H1 (cell line): ENCODE data around the gene HMCN2. TPM values are rescaled to one million over a fixed set of nuclear protein-coding genes. Genes with fewer than 3 reads are reported as not detected.

Experiments
- ASH2L ChIP-seq: fragments of 200-600, 300-600 bp; sonication (generic); IDR thresholded peaks from one replicate; pipeline ENCODE4 v1.7.1; 2017; ENCODE audit warnings: low read length
- BRCA1 ChIP-seq: IDR thresholded peaks from 2 replicates; pipeline ENCODE4 v1.6.1; 2012; ENCODE audit warnings: low read depth, low read length, improper control_type of control experiment
- HDAC2 ChIP-seq, 2 experiments: fragments of 300-600 bp in 1 of 2; sonication (generic) in 1 of 2; IDR thresholded peaks; 2 replicates each; pipeline ENCODE4 v1.6.1; 2011 to 2012; ENCODE audit warnings: low read depth in 2 of 2, low read length in 2 of 2, mild to moderate bottlenecking in 2 of 2, moderate library complexity in 2 of 2, borderline replicate concordance in 1 of 2, inconsistent platforms in 1 of 2
- KDM1A ChIP-seq: fragments of 200-600, 300-600 bp; sonication (generic); IDR thresholded peaks from 2 replicates; pipeline ENCODE4 v1.7.1; 2016; ENCODE audit warnings: mild to moderate bottlenecking, low read length, borderline replicate concordance
- NRF1 ChIP-seq: IDR thresholded peaks from 2 replicates; pipeline ENCODE4 v1.6.1; 2011; ENCODE audit warnings: mild to moderate bottlenecking, low read depth, low read length, improper control_type of control experiment
- PHF8 ChIP-seq: fragments of 200-600 bp; sonication (generic); conservative IDR thresholded peaks from 2 replicates; pipeline ENCODE4 v1.7.1; 2012; ENCODE audit warnings: low read depth, mild to moderate bottlenecking, inconsistent platforms, low read length, moderate library complexity
- SAP30 ChIP-seq: fragments of 300-600 bp; sonication (generic); IDR thresholded peaks from 2 replicates; pipeline ENCODE4 v1.7.1; 2012; ENCODE audit warnings: low read length, moderate library complexity, mild to moderate bottlenecking, inconsistent platforms; ENCODE audit not compliant: insufficient read depth, insufficient replicate concordance
- SP1 ChIP-seq: IDR thresholded peaks from 2 replicates; pipeline ENCODE4 v1.6.1; 2011; ENCODE audit warnings: low read depth, low read length
- TCF12 ChIP-seq: IDR thresholded peaks from 2 replicates; pipeline ENCODE4 v1.6.1; 2011; ENCODE audit warnings: low read depth, mild to moderate bottlenecking, low read length
- polyA plus RNA-seq, 7 experiments: library from polyadenylated mRNA; depleted of rRNA in 3 of 7; stranded (reverse) in 5 of 7; unstranded in 2 of 7; fragments of >200 nt in 5 of 7; fragments of 200-250 nt in 2 of 7; gene quantifications; 1 replicate in 5 of 7; 2 replicates in 1 of 7; 4 replicates in 1 of 7; pipeline versions ENCODE4 v1.2.1 to v1.2.3, GENCODE V29; 2011 to 2013; ENCODE audit warnings: missing spikeins in 2 of 7, mixed read lengths in 2 of 7
- total RNA-seq: library from RNA; stranded (reverse); fragmentation: NEBNext Ultra II Directional; extraction: Animal tissue kit (Norgen Biotek cat#: 25700); gene quantifications from 2 replicates; pipeline ENCODE4 v1.2.1, GENCODE V29; 2021
- TF ChIP-seq, protein P1 (sequence below): fragments of 300-600 bp; sonication (generic); IDR thresholded peaks from 2 replicates; pipeline ENCODE4 v1.7.1; 2012; ENCODE audit warnings: low read length, moderate library complexity, mild to moderate bottlenecking, inconsistent platforms; ENCODE audit not compliant: insufficient replicate concordance

The HMCN2 gene
- total and polyA plus RNA-seq, 2 of the 8 experiments (the other 6 are each of a cell fraction or from before 2014, with no cell fraction given) = 5.0 to 9.1 TPM

DNA sequence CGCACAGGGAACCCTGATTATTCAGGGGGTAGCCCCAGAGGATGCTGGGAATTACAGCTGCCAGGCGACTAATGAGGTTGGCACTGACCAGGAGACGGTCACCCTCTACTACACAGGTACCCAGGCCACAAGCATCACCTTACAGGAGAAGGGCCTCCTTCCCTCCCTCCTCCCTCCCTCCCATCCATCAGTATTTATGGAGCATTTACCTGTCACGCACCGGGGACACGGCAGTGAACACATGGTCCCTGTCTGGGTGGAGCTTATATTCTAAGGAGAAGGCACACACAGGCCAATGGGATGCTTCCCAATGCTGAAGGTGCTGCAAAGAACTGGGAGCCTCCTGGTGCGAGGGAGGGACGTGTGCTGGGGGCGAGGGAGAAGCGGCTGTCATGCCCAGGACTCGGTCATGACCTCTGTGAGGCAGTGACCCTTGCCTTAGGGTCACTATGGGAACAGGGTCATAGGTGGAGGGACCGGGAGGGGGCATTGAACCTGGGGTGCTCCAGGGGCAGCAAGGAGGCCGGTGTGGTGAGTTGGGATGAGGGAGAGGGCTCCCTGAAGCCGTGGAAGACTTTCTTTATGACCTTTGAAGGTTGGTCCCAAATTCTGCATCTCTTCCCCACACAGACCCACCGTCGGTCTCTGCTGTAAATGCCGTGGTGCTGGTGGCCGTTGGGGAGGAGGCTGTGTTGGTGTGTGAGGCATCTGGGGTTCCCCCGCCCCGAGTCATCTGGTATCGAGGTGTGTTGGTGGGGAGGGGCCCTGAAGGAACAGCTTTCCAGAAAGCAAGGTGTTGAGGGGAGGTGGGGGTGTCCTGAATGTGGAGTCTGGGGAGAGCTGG is 41.5 kb downstream of the HMCN2 start (continued):
- TF ChIP-seq, protein P1, sequence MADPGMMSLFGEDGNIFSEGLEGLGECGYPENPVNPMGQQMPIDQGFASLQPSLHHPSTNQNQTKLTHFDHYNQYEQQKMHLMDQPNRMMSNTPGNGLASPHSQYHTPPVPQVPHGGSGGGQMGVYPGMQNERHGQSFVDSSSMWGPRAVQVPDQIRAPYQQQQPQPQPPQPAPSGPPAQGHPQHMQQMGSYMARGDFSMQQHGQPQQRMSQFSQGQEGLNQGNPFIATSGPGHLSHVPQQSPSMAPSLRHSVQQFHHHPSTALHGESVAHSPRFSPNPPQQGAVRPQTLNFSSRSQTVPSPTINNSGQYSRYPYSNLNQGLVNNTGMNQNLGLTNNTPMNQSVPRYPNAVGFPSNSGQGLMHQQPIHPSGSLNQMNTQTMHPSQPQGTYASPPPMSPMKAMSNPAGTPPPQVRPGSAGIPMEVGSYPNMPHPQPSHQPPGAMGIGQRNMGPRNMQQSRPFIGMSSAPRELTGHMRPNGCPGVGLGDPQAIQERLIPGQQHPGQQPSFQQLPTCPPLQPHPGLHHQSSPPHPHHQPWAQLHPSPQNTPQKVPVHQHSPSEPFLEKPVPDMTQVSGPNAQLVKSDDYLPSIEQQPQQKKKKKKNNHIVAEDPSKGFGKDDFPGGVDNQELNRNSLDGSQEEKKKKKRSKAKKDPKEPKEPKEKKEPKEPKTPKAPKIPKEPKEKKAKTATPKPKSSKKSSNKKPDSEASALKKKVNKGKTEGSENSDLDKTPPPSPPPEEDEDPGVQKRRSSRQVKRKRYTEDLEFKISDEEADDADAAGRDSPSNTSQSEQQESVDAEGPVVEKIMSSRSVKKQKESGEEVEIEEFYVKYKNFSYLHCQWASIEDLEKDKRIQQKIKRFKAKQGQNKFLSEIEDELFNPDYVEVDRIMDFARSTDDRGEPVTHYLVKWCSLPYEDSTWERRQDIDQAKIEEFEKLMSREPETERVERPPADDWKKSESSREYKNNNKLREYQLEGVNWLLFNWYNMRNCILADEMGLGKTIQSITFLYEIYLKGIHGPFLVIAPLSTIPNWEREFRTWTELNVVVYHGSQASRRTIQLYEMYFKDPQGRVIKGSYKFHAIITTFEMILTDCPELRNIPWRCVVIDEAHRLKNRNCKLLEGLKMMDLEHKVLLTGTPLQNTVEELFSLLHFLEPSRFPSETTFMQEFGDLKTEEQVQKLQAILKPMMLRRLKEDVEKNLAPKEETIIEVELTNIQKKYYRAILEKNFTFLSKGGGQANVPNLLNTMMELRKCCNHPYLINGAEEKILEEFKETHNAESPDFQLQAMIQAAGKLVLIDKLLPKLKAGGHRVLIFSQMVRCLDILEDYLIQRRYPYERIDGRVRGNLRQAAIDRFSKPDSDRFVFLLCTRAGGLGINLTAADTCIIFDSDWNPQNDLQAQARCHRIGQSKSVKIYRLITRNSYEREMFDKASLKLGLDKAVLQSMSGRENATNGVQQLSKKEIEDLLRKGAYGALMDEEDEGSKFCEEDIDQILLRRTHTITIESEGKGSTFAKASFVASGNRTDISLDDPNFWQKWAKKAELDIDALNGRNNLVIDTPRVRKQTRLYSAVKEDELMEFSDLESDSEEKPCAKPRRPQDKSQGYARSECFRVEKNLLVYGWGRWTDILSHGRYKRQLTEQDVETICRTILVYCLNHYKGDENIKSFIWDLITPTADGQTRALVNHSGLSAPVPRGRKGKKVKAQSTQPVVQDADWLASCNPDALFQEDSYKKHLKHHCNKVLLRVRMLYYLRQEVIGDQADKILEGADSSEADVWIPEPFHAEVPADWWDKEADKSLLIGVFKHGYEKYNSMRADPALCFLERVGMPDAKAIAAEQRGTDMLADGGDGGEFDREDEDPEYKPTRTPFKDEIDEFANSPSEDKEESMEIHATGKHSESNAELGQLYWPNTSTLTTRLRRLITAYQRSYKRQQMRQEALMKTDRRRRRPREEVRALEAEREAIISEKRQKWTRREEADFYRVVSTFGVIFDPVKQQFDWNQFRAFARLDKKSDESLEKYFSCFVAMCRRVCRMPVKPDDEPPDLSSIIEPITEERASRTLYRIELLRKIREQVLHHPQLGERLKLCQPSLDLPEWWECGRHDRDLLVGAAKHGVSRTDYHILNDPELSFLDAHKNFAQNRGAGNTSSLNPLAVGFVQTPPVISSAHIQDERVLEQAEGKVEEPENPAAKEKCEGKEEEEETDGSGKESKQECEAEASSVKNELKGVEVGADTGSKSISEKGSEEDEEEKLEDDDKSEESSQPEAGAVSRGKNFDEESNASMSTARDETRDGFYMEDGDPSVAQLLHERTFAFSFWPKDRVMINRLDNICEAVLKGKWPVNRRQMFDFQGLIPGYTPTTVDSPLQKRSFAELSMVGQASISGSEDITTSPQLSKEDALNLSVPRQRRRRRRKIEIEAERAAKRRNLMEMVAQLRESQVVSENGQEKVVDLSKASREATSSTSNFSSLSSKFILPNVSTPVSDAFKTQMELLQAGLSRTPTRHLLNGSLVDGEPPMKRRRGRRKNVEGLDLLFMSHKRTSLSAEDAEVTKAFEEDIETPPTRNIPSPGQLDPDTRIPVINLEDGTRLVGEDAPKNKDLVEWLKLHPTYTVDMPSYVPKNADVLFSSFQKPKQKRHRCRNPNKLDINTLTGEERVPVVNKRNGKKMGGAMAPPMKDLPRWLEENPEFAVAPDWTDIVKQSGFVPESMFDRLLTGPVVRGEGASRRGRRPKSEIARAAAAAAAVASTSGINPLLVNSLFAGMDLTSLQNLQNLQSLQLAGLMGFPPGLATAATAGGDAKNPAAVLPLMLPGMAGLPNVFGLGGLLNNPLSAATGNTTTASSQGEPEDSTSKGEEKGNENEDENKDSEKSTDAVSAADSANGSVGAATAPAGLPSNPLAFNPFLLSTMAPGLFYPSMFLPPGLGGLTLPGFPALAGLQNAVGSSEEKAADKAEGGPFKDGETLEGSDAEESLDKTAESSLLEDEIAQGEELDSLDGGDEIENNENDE = no peak
- TF ChIP-seq NRF1 (no peak), PHF8 (no peak), TCF12 (no peak), SP1 (no peak), BRCA1 (no peak), HDAC2 (IDR thresholded peaks at IDR 0.05; ENCODE audit: borderline replicate concordance in 1 of 2, low read depth in 2 of 2, low read length in 2 of 2) (no peak), ASH2L (no peak), KDM1A (no peak), SAP30 (no peak)
